ENCODE results near the gene MAP1B.
A peak's percentile ranks its signal among the peaks of the same experiment; 100 is the strongest.

Gene MAP1B

DNA sequence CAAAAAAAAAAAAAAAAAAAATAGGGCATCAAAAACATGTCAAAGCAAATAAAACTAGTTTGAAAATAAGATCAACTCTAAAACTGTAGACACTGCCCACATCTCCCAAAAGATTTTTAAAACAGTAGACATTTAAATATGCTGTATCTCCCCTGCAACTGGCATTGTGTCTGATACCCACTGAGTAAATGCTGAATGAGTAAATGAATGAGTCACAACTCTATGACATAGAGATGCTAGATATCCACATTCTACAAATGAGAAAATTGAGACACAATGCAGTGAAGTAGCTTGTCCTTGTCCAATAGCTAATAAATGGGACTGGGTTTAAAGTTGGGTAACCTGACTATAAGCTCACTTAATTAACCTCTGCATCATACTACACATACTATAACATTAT lies 14.1 kb upstream of the MAP1B start:
- Histone ChIP-seq H3K4me3 (no peak overlapping the region), H3K27ac (no peak overlapping the region)

DNA sequence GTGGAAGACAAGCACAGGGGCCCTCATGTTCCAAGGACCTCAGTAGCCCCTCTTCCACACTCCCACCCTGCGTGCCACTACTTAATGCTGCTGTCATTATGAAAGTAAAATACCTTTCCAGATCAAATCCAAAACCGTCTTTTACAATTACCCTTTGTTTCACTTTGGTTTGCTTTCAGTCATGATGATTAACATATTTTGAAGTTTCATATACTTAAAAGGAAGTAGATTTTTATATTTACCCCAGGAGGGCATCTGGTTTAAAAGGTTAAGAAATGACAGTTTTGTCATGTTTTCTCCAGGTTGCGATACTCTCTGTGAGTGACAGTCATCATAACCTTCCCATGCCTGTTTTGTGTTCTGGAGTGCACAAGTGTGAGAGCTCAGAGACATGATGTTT lies 13.5 kb upstream of the MAP1B start:
- H3K27ac ChIP-seq, result no peak overlapping the region
- H3K4me3 ChIP-seq, result no peak overlapping the region

GRCh38 chr5:72096602-72097188 lies 10.6 kb upstream of the MAP1B start:
- no peak overlapping the region for H3K27ac ChIP-seq
- H3K4me3 ChIP-seq, result no peak overlapping the region

DNA sequence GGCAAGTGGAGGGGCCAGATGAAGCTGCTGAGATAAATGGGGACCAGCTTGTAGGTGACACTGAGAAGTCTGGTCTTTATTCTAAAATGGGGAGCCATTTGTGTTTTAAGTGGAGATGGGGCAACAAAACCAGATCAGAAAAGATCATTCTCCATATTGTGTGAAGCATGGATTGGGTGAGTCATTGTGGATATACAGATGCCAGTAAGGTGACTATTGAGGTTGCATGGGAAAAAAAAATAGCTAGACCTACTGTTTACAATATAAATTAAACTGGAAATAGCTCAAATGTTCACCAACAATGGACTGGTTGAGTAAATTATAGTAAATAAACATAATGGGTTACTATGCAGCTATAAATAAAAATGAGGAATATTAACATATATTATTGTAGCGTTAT lies 5.4 kb upstream of the MAP1B start:
- H3K4me3 ChIP-seq, result no peak overlapping the region
- H3K27ac ChIP-seq, result no peak overlapping the region

- peak overlapping the region in 4 of 21 experiments; percentile 22 to 80 (median 56) for H3K27ac ChIP-seq
Observed at GRCh38 chr5:72106817-72107130, 501 bp upstream of the MAP1B start.

GRCh38 chr5:72107901-72108201 lies 576 bp downstream of the MAP1B start:
- Histone ChIP-seq H3K27ac (peak overlapping the region in 19 of 21 experiments; percentile 15 to 80 (median 68)), H3K4me3 (peak overlapping the region; percentile 29 to 75 (median 56))

More at GRCh38 chr5:72106817-72107130, 501 bp upstream of the MAP1B start:
- peak overlapping the region in 6 of 7 experiments; percentile 29 to 75 (median 60) for H3K4me3 ChIP-seq

GRCh38 chr5:72108202-72109061 lies 1.2 kb downstream of the MAP1B start:
- Histone ChIP-seq H3K27ac (peak overlapping the region in 18 of 21 experiments; percentile 15 to 81 (median 68)), H3K4me3 (peak overlapping the region; percentile 29 to 75 (median 56))

GRCh38 chr5:72109062-72109411 lies 1.8 kb downstream of the MAP1B start:
- Histone ChIP-seq H3K4me3 (peak overlapping the region; percentile 29 to 75 (median 56)), H3K27ac (peak overlapping the region in 12 of 21 experiments; percentile 15 to 81 (median 68))

- Histone ChIP-seq H3K27ac (no peak overlapping the region), H3K4me3 (peak overlapping the region in 2 of 7 experiments; percentile 67 to 75)
Observed at GRCh38 chr5:72109625-72110024, 2.4 kb downstream of the MAP1B start.

- H3K27ac ChIP-seq, result peak overlapping the region in 2 of 21 experiments; percentile 26 to 39
Observed at GRCh38 chr5:72110394-72111013, 3.2 kb downstream of the MAP1B start.

GRCh38 chr5:72112389-72112788 lies 5.1 kb downstream of the MAP1B start:
- Histone ChIP-seq H3K4me3 (no peak overlapping the region), H3K27ac (no peak overlapping the region)

More at GRCh38 chr5:72110394-72111013, 3.2 kb downstream of the MAP1B start:
- no peak overlapping the region for H3K4me3 ChIP-seq

DNA sequence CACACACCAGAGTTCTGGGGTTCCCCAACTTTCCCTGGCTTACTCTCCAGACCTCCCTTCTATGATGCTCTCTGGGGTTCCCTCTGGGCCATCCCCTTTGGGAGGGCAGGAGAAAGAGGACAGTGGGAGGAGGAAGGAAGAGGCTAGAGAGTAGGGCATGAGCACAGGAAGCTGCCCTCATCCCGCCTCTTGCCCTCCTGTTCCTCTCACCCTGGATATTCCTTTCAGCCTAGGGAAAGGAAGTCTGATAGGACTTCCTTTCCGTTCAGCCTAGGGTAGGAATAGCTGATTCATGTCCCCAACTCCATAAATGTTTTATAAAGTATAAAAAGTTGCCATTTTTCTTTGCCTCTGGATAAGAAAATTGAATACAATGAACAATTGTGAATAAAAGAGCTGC lies 7.4 kb downstream of the MAP1B start:
- H3K4me3 ChIP-seq, result no peak overlapping the region
- H3K27ac ChIP-seq, result peak overlapping the region in 1 of 21 experiments; percentile 6

GRCh38 chr5:72115296-72115695 lies 8.0 kb downstream of the MAP1B start:
- H3K4me3 ChIP-seq, result no peak overlapping the region
- H3K27ac ChIP-seq, result peak overlapping the region in 1 of 21 experiments; percentile 6

GRCh38 chr5:72117307-72117706 lies 10.0 kb downstream of the MAP1B start:
- H3K4me3 ChIP-seq, result no peak overlapping the region
- H3K27ac ChIP-seq, result no peak overlapping the region

GRCh38 chr5:72121052-72121779 lies 13.9 kb downstream of the MAP1B start:
- Histone ChIP-seq H3K4me3 (no peak overlapping the region), H3K27ac (no peak overlapping the region)

DNA sequence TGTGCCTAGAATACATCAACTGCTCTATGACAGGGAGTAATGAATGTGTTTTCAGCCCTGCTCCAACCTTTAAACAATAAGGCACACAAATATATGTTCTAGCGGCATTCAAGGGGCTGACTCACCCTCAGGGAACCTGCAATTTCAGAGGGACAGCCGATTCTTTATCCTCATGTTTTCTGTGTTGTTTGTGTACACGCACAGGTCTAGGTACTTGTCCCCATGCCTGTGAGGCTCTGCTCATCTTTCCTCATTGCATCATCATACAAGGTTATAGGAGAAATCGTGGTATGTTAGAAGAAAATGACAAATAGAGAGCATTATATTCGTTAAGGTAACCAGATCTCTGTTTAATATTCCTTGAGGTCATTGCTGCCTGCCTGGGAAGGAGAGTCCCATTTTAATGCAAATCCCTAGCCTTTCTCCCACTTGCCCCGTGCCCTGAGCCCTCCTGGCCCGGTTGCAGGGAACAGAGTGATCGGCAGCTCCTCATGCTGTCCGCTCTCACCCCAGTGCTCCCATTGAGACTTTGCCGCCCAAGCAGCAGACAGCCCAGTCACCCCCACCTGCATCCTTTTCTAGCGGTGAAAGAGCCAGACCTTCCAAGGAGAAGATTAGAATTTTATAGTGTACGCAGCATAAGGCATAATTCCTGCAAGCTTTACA lies 14.6 kb downstream of the MAP1B start:
- no peak overlapping the region for H3K27ac ChIP-seq
- no peak overlapping the region for H3K4me3 ChIP-seq

DNA sequence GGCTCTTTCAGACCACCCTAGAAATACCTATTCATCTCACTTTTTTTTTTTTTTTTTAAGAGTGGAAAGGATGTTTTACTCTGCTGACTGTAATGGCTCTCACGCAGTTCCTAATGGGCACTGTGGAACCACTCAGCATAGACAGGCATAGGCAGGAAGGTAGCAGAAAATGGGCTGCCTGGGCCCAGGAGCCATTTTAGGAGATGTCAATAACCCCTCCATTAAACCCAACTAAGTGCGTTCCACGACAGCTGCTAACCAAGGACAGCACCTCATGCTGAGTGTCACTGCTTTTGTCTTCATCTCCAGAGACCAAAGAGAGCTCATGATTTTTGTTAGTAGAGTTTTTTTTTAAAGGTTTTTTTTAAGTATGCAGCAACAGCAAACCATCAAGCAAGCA lies 15.3 kb downstream of the MAP1B start:
- no peak overlapping the region for H3K27ac ChIP-seq
- H3K4me3 ChIP-seq, result no peak overlapping the region

DNA sequence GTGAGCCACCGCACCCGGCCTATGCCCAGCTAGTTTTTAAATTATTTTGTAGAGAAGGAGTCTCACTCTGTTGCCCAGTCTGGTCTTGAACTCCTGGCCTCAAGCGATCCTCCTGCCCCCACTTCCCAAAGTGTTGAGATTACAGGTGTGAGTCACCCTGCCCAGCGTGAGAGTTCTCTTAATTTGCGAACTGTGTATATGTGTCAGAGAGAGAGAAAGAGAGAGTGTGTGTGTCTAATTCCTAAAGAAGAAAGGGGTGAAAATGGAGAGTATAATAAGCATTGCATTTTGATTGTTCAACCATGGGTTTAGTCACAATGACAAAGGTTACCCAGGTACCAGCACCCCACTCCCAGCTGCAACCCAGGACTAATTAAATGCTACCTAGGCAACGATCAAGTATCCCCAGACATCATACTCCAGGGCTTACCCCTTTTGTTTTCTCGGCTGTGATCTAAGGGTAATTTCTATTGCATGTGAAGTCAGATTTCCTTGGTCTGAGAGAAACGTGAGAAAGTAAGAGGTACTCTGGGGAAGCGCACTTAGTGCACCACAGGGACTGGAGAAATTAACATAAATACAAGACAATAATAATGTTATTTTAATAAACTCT lies 16.6 kb downstream of the MAP1B start:
- Histone ChIP-seq H3K27ac (no peak overlapping the region), H3K4me3 (no peak overlapping the region)

GRCh38 chr5:72125271-72125940 lies 18.1 kb downstream of the MAP1B start:
- Histone ChIP-seq H3K4me3 (no peak overlapping the region), H3K27ac (no peak overlapping the region)
